Osteocyte (in vitro differentiated cells): Measurements from ENCODE around the gene AFG3L2. TPM values are rescaled to one million over a fixed set of nuclear protein-coding genes. Genes with fewer than 3 reads are reported as not detected.

Experiments used
- DNase-seq: peaks from one replicate; pipeline ENCODE4 v3.0.0; 2021; ENCODE audit warnings: mixed read lengths; ENCODE audit not compliant: unreplicated experiment; ENCODE audit errors: extremely low spot score
- H3K27ac Mint-ChIP-seq: one replicate; pipeline ENCODE4 v1.8.0; 2021; ENCODE audit warnings: mild to moderate bottlenecking, mixed read lengths; ENCODE audit not compliant: unreplicated experiment
- H3K27me3 Mint-ChIP-seq: one replicate; pipeline ENCODE4 v1.8.0; 2021; ENCODE audit warnings: mixed read lengths; ENCODE audit not compliant: unreplicated experiment
- H3K36me3 Mint-ChIP-seq: one replicate; pipeline ENCODE4 v1.8.0; 2021; ENCODE audit warnings: mixed read lengths; ENCODE audit not compliant: unreplicated experiment
- H3K4me1 Mint-ChIP-seq: one replicate; pipeline ENCODE4 v1.8.0; 2021; ENCODE audit warnings: mixed read lengths; ENCODE audit not compliant: unreplicated experiment
- H3K4me3 Mint-ChIP-seq: one replicate; pipeline ENCODE4 v1.8.0; 2021; ENCODE audit warnings: mild to moderate bottlenecking, moderate library complexity, mixed read lengths; ENCODE audit not compliant: unreplicated experiment
- H3K9me3 Mint-ChIP-seq: one replicate; pipeline ENCODE4 v1.8.0; 2021; ENCODE audit warnings: mixed read lengths; ENCODE audit not compliant: unreplicated experiment
- total RNA-seq: library from RNA; stranded (reverse); gene quantifications from 2 replicates; pipeline ENCODE4 v1.2.1, GENCODE V29; 2021
- TF ChIP-seq, protein P1 (sequence below): fragments of 200-600 bp; sonication (generic); IDR thresholded peaks from 2 replicates; pipeline ENCODE4 v1.5.0; 2021; ENCODE audit warnings: antibody characterized with exemption, mild to moderate bottlenecking, moderate library complexity

Gene AFG3L2
- total RNA-seq, 1 donor from 2014 or later, result 44.4 TPM

- H3K4me3 Mint-ChIP-seq, result no peak overlapping the region
- no peaks in the 10 kb centered on the region for H3K27me3 Mint-ChIP-seq
- peaks cover 26% of the 10 kb centered on the region for H3K36me3 Mint-ChIP-seq
- no peaks in the 10 kb centered on the region for H3K9me3 Mint-ChIP-seq
- H3K4me1 Mint-ChIP-seq, result peaks cover 50% of the 10 kb centered on the region
- no peak for DNase-seq
- TF ChIP-seq, protein P1, sequence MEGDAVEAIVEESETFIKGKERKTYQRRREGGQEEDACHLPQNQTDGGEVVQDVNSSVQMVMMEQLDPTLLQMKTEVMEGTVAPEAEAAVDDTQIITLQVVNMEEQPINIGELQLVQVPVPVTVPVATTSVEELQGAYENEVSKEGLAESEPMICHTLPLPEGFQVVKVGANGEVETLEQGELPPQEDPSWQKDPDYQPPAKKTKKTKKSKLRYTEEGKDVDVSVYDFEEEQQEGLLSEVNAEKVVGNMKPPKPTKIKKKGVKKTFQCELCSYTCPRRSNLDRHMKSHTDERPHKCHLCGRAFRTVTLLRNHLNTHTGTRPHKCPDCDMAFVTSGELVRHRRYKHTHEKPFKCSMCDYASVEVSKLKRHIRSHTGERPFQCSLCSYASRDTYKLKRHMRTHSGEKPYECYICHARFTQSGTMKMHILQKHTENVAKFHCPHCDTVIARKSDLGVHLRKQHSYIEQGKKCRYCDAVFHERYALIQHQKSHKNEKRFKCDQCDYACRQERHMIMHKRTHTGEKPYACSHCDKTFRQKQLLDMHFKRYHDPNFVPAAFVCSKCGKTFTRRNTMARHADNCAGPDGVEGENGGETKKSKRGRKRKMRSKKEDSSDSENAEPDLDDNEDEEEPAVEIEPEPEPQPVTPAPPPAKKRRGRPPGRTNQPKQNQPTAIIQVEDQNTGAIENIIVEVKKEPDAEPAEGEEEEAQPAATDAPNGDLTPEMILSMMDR, result no peak
- peak overlapping the region; percentile 68 for H3K27ac Mint-ChIP-seq
Observed at GRCh38 chr18:12318857-12319256, 58.2 kb downstream of the AFG3L2 start.

GRCh38 chr18:12318334-12318697 is 58.7 kb downstream of the AFG3L2 start:
- Mint-ChIP-seq H3K4me3 (no peak overlapping the region), H3K27me3 (no peaks in the 10 kb centered on the region), H3K4me1 (peaks cover 56% of the 10 kb centered on the region), H3K9me3 (no peaks in the 10 kb centered on the region), H3K36me3 (peaks cover 32% of the 10 kb centered on the region), H3K27ac (peak overlapping the region; percentile 68)
- TF ChIP-seq, protein P1, result no peak
- no peak for DNase-seq

DNA sequence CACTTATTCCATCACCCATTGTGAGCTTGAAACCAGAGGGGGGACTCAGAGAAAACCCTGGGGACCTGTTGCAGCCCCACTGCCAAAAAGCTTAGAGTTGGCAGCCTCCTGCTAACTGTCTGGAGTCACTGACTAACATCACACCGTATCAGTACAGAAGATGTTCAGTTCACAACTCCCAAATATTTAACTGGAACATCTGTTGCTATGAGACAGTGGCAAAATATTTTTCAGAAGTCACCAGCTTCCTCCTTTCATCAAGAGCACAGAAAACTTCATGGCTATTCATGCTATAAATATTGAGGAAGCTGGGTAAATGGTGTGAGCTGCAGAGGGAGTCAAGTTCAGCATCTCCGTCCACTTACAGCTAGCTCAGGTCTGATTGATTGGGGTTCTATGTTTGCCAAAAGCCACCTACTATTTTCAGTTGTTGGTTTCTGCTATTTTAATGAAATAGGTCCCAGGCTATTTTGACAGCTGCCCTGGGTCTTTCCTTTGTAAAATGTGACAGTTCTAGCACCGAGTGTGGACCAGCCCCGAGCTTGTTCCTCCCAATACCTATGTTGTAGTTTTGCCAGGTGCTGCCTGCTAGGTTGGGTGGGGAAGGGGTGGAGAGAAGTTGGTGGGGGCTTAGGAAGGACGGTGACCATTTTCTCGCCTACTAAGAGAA is 59.2 kb downstream of the AFG3L2 start:
- H3K4me3 Mint-ChIP-seq, result no peak overlapping the region
- H3K27me3 Mint-ChIP-seq, result no peaks in the 10 kb centered on the region
- peak overlapping the region; percentile 68 for H3K27ac Mint-ChIP-seq
- H3K4me1 Mint-ChIP-seq, result peaks cover 60% of the 10 kb centered on the region
- TF ChIP-seq, protein P1, result no peak
- DNase-seq, result no peak
- H3K9me3 Mint-ChIP-seq, result no peaks in the 10 kb centered on the region
- H3K36me3 Mint-ChIP-seq, result peaks cover 32% of the 10 kb centered on the region

DNA sequence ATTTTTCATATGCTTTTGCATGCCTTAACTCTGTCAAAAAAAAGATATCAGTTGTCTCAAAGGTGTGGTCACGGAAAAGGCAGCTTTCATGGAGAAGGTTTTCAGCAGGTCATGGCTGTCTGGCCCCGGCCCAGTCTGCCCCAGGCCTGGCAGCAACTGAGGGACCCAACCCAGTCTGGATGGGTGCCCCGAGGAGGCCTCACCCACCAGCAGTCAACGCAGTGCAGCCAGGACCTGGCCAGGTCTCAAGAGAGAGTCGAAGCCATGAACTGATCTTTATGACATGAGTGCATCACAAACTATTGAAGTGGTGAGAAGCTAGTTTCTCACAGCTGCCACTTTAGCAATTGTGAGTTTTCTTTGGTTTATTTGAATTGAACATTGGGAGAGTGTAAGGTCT is 61.1 kb downstream of the AFG3L2 start:
- peaks cover 40% of the 10 kb centered on the region for H3K36me3 Mint-ChIP-seq
- no peak for DNase-seq
- no peak overlapping the region for H3K4me3 Mint-ChIP-seq

GRCh38 chr18:12315490-12315889 is 61.5 kb downstream of the AFG3L2 start:
- peaks cover 42% of the 10 kb centered on the region for H3K36me3 Mint-ChIP-seq
- H3K27ac Mint-ChIP-seq, result peak overlapping the region; percentile 68
- no peak overlapping the region for H3K4me3 Mint-ChIP-seq
- DNase-seq, result no peak
- H3K9me3 Mint-ChIP-seq, result peaks cover 5% of the 10 kb centered on the region
- H3K4me1 Mint-ChIP-seq, result peaks cover 56% of the 10 kb centered on the region
- no peaks in the 10 kb centered on the region for H3K27me3 Mint-ChIP-seq
- TF ChIP-seq, protein P1, result no peak

More for the DNA sequence above, 61.1 kb downstream of the AFG3L2 start:
- Mint-ChIP-seq H3K9me3 (peaks cover 5% of the 10 kb centered on the region), H3K4me1 (peaks cover 56% of the 10 kb centered on the region), H3K27me3 (no peaks in the 10 kb centered on the region), H3K27ac (peak overlapping the region; percentile 68)
- TF ChIP-seq, protein P1, result no peak
